HepG2 (cell line): Measurements from ENCODE around the gene NHERF2. TPM values are rescaled to one million over a fixed set of nuclear protein-coding genes. Genes with fewer than 3 reads are reported as not detected.
A peak's percentile ranks its signal among the peaks of the same experiment; 100 is the strongest.

Source experiments
- ATF1 ChIP-seq: IDR thresholded peaks from 2 replicates; pipeline ENCODE4 v1.6.1; 2016; ENCODE audit warnings: mild to moderate bottlenecking, control low read depth
- ATF6 ChIP-seq: sonication (generic); formaldehyde crosslinking; conservative IDR thresholded peaks from 2 replicates; pipeline ENCODE4 v1.4.0; 2020; ENCODE audit warnings: missing genetic modification reagents
- BRD4 ChIP-seq: sonication (generic); formaldehyde crosslinking; IDR thresholded peaks from 2 replicates; pipeline ENCODE4 v1.4.0; 2020; ENCODE audit warnings: missing genetic modification reagents
- CEBPG ChIP-seq: IDR thresholded peaks from 2 replicates; pipeline ENCODE4 v1.6.1; 2016
- CREBL2 ChIP-seq: sonication (generic); formaldehyde crosslinking; IDR thresholded peaks from 2 replicates; pipeline ENCODE4 v1.8.1; 2023; ENCODE audit warnings: missing genetic modification reagents, mild to moderate bottlenecking, borderline replicate concordance
- DNMT1 ChIP-seq: sonication (generic); formaldehyde crosslinking; IDR thresholded peaks from 2 replicates; pipeline ENCODE4 v1.5.1; 2020; ENCODE audit warnings: mild to moderate bottlenecking, missing genetic modification reagents
- EZH2 ChIP-seq: conservative IDR thresholded peaks from 2 replicates; pipeline ENCODE4 v1.6.1; 2012; ENCODE audit warnings: mild to moderate bottlenecking, low read depth, low read length, moderate library complexity
- HDAC6 ChIP-seq: fragments of 200-600 bp; sonication (generic); IDR thresholded peaks from 2 replicates; pipeline ENCODE4 v1.7.0; 2017; ENCODE audit warnings: mild to moderate bottlenecking, antibody characterized with exemption, low read length, low read depth
- IKZF1 ChIP-seq: fragments of 450-650 bp; IDR thresholded peaks from 2 replicates; pipeline ENCODE4 v1.7.1; 2016
- MNT ChIP-seq: fragments of 450-650 bp; IDR thresholded peaks from 2 replicates; pipeline ENCODE4 v1.6.1; 2016
- NCOA2 ChIP-seq: sonication (generic); formaldehyde crosslinking; IDR thresholded peaks from 2 replicates; pipeline ENCODE4 v1.8.0; 2022; ENCODE audit warnings: inconsistent platforms
- NFYC ChIP-seq: IDR thresholded peaks from 2 replicates; pipeline ENCODE4 v1.6.1; 2016; ENCODE audit warnings: missing genetic modification reagents, missing compliant biosample characterization
- NPAS2 ChIP-seq: sonication (generic); formaldehyde crosslinking; IDR thresholded peaks from 2 replicates; pipeline ENCODE4 v1.8.0; 2022; ENCODE audit warnings: mild to moderate bottlenecking, missing genetic modification reagents, borderline replicate concordance
- SRSF9 ChIP-seq: fragments of 200-400 bp; formaldehyde crosslinking; IDR thresholded peaks from 2 replicates; pipeline ENCODE4 v1.6.1; 2018; ENCODE audit warnings: borderline replicate concordance, mild to moderate bottlenecking, low read depth, low read length; ENCODE audit not compliant: insufficient read depth, poor library complexity, severe bottlenecking
- ZFP36L1 ChIP-seq: sonication (generic); formaldehyde crosslinking; IDR thresholded peaks from 2 replicates; pipeline ENCODE4 v1.8.0; 2022; ENCODE audit warnings: mild to moderate bottlenecking, missing genetic modification reagents, moderate library complexity
- ZFP37 ChIP-seq: sonication (generic); formaldehyde crosslinking; IDR thresholded peaks from 2 replicates; pipeline ENCODE4 v1.4.0; 2020; ENCODE audit warnings: missing genetic modification reagents, borderline replicate concordance
- ZNF484 ChIP-seq: sonication (generic); formaldehyde crosslinking; IDR thresholded peaks from 2 replicates; pipeline ENCODE4 v1.5.1; 2020; ENCODE audit warnings: mild to moderate bottlenecking, low read depth, missing genetic modification reagents, borderline replicate concordance
- ZNF564 ChIP-seq: sonication (generic); formaldehyde crosslinking; IDR thresholded peaks from 2 replicates; pipeline ENCODE4 v1.8.1; 2023; ENCODE audit warnings: mild to moderate bottlenecking, missing genetic modification reagents
- ZNF567 ChIP-seq: sonication (generic); formaldehyde crosslinking; IDR thresholded peaks from 2 replicates; pipeline ENCODE4 v1.8.1; 2023; ENCODE audit warnings: mild to moderate bottlenecking, missing genetic modification reagents, borderline replicate concordance
- ZNF615 ChIP-seq: sonication (generic); formaldehyde crosslinking; IDR thresholded peaks from 2 replicates; pipeline ENCODE4 v1.5.0; 2020; ENCODE audit warnings: mild to moderate bottlenecking, missing genetic modification reagents, borderline replicate concordance
- polyA plus RNA-seq, 8 experiments: library from polyadenylated mRNA; depleted of rRNA in 3 of 8; stranded (reverse) in 7 of 8; unstranded in 1 of 8; fragments of >200 nt; fragmentation: Illumina TruSeq in 4 of 8; extraction: Trizol in 4 of 8; gene quantifications; 2 replicates each; pipeline versions ENCODE4 v1.2.1 to v1.2.3, GENCODE V29; 2011 to 2016; ENCODE audit warnings: low read depth in 4 of 8, missing spikeins in 1 of 8, mixed read lengths in 1 of 8; ENCODE audit not compliant: insufficient read depth in 1 of 8
- total RNA-seq, 5 experiments: library from RNA; depleted of rRNA; stranded (reverse); fragments of >200 nt; fragmentation: Illumina TruSeq; extraction: Trizol; gene quantifications; 2 replicates each; pipeline ENCODE4 v1.2.3, GENCODE V29; 2016; ENCODE audit warnings: low read depth in 1 of 5
- TF ChIP-seq, protein P1 (sequence below): sonication (generic); formaldehyde crosslinking; IDR thresholded peaks from 2 replicates; pipeline ENCODE4 v1.4.0; 2020; ENCODE audit warnings: mild to moderate bottlenecking, missing genetic modification reagents
- TF ChIP-seq, protein P2 (sequence below): IDR thresholded peaks from 2 replicates; pipeline ENCODE4 v1.6.1; 2012; ENCODE audit warnings: low read depth, low read length, improper control_type of control experiment

The NHERF2 gene
- total and polyA plus RNA-seq, 2 of the 13 experiments (the other 11 are each of a cell fraction or from before 2014, with no cell fraction given): 23.7 to 39.3 TPM

GRCh38 chr16:1983544-1984346 is 43.0 kb upstream of the NHERF2 start, which contains the start of gene GFER (continued):
- TF ChIP-seq CEBPG (CRISPR knock-in tag) (peak; percentile 4; the same call in 1 of the 2 replicates), ZFP36L1 (CRISPR knock-in tag) (0 out of 2 replicates have a peak, but pooled peaks have one; percentile 47), CREBL2 (CRISPR knock-in tag) (no peak), NPAS2 (no peak), HDAC6 (no peak), ZNF484 (CRISPR knock-in tag) (no peak; the same call in 1 of the 2 replicates), ZFP37 (CRISPR knock-in tag) (no peak), ATF6 (CRISPR knock-in tag) (no peak), NFYC (CRISPR knock-in tag) (no peak), EZH2 (no peak), ZNF567 (no peak), NCOA2 (no peak; the same call in 1 of the 2 replicates), ZNF564 (CRISPR knock-in tag) (peak; percentile 87), ATF1 (CRISPR knock-in tag) (no peak), BRD4 (CRISPR knock-in tag) (no peak; the same call in 1 of the 2 replicates), ZNF615 (CRISPR knock-in tag) (no peak), SRSF9 (no peak), IKZF1 (no peak), MNT (no peak), DNMT1 (CRISPR knock-in tag) (no peak)
- TF ChIP-seq, protein P1, sequence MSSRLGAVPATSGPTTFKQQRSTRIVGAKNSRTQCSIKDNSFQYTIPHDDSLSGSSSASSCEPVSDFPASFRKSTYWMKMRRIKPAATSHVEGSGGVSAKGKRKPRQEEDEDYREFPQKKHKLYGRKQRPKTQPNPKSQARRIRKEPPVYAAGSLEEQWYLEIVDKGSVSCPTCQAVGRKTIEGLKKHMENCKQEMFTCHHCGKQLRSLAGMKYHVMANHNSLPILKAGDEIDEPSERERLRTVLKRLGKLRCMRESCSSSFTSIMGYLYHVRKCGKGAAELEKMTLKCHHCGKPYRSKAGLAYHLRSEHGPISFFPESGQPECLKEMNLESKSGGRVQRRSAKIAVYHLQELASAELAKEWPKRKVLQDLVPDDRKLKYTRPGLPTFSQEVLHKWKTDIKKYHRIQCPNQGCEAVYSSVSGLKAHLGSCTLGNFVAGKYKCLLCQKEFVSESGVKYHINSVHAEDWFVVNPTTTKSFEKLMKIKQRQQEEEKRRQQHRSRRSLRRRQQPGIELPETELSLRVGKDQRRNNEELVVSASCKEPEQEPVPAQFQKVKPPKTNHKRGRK: no peak
- TF ChIP-seq, protein P2, sequence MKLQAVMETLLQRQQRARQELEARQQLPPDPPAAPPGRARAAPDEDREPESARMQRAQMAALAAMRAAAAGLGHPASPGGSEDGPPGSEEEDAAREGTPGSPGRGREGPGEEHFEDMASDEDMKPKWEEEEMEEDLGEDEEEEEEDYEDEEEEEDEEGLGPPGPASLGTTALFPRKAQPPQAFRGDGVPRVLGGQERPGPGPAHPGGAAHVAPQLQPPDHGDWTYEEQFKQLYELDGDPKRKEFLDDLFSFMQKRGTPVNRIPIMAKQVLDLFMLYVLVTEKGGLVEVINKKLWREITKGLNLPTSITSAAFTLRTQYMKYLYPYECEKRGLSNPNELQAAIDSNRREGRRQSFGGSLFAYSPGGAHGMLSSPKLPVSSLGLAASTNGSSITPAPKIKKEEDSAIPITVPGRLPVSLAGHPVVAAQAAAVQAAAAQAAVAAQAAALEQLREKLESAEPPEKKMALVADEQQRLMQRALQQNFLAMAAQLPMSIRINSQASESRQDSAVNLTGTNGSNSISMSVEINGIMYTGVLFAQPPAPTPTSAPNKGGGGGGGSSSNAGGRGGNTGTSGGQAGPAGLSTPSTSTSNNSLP: no peak
